ENCODE measurements around the gene RPE65.
"Not testable (repeated sequence)": the region's sequence is repeated elsewhere in the genome, so short reads cannot be mapped to it uniquely, and the experiment has no call there.

The RPE65 gene

GRCh38 chr1:68490046-68490651, 40.4 kb upstream of the RPE65 start:
- TF ChIP-seq, protein P1, sequence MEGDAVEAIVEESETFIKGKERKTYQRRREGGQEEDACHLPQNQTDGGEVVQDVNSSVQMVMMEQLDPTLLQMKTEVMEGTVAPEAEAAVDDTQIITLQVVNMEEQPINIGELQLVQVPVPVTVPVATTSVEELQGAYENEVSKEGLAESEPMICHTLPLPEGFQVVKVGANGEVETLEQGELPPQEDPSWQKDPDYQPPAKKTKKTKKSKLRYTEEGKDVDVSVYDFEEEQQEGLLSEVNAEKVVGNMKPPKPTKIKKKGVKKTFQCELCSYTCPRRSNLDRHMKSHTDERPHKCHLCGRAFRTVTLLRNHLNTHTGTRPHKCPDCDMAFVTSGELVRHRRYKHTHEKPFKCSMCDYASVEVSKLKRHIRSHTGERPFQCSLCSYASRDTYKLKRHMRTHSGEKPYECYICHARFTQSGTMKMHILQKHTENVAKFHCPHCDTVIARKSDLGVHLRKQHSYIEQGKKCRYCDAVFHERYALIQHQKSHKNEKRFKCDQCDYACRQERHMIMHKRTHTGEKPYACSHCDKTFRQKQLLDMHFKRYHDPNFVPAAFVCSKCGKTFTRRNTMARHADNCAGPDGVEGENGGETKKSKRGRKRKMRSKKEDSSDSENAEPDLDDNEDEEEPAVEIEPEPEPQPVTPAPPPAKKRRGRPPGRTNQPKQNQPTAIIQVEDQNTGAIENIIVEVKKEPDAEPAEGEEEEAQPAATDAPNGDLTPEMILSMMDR (IDR thresholded peaks at IDR 0.05; ENCODE audit: low read depth, low read length, missing control alignments): no peak
- DNase-seq (ENCODE audit: low read depth): no peak
- in situ Hi-C loops (cut with HindIII; ENCODE audit: low sequenced_read_pairs): no loop called here
- no peak overlapping the region for H3K4me3 ChIP-seq (ENCODE audit: low read depth, low read length)

DNA sequence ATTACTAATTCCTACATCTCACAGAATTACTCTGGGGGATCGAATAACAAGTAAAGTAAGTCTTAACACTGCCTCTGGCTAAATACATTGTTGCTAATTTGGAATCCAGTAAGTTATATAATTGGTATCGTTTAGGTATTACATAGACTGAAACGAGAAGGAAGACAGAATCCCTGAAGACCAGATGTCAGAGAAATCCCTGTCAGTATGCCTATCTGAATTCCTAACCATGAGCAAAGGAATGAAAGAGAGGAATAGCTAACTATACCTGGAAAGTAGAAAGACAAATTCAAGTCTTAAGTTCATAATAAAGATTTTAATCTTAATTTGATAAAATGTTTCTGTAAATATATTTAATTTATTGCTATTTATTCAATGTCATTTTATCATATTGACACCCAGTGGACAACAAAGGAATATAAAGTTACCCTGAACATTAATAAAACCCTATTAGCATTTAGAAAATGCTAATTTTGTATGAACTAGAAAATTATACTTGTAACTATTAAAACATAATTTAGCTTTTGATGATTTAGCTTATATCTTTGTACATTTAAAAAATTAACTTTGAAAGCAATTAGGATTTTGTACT, 35.8 kb upstream of the RPE65 start:
- TF ChIP-seq, protein P1 (IDR thresholded peaks at IDR 0.05; ENCODE audit: low read depth, low read length, missing control alignments): no peak
- in situ Hi-C loops (cut with HindIII; ENCODE audit: low sequenced_read_pairs): no loop called here
- no peak for DNase-seq (ENCODE audit: low read depth)

GRCh38 chr1:68484618-68485017, 34.9 kb upstream of the RPE65 start:
- no peak for DNase-seq (ENCODE audit: low read depth)
- in situ Hi-C loops (cut with HindIII; ENCODE audit: low sequenced_read_pairs): no loop called here
- H3K4me3 ChIP-seq (ENCODE audit: low read depth, low read length): no peak overlapping the region
- TF ChIP-seq, protein P1 (IDR thresholded peaks at IDR 0.05; ENCODE audit: low read depth, low read length, missing control alignments): no peak

More for the DNA sequence above, 35.8 kb upstream of the RPE65 start:
- H3K4me3 ChIP-seq (ENCODE audit: low read depth, low read length): no peak overlapping the region

DNA sequence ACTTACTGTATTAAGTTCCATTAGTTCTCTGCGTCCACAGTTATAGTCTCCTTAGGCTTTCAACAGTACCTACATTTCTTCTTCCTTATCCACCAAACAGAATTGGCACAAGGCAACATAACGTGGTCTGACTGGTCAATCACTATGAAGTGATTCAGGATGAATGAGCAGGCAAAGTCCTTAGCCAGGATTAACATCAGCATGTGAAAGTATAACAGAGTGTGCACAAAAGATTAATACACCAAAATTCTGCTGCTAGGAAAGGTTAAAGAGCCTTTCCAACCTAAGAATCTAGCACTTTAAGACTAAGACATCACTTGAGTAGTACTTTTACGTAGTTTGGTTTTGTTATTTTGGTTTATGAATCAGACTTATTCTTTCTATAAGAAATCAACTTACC, 31.3 kb upstream of the RPE65 start:
- TF ChIP-seq, protein P1 (IDR thresholded peaks at IDR 0.05; ENCODE audit: low read depth, low read length, missing control alignments): no peak
- no peak overlapping the region for H3K4me3 ChIP-seq (ENCODE audit: low read depth, low read length)
- DNase-seq (ENCODE audit: low read depth): no peak
- in situ Hi-C loops (cut with HindIII; ENCODE audit: low sequenced_read_pairs): no loop called here

GRCh38 chr1:68479501-68479900, 29.7 kb upstream of the RPE65 start:
- TF ChIP-seq, protein P1 (IDR thresholded peaks at IDR 0.05; ENCODE audit: low read depth, low read length, missing control alignments): no peak
- in situ Hi-C loops (cut with HindIII; ENCODE audit: low sequenced_read_pairs): no loop called here
- DNase-seq (ENCODE audit: low read depth): no peak
- H3K4me3 ChIP-seq (ENCODE audit: low read depth, low read length): no peak overlapping the region

DNA sequence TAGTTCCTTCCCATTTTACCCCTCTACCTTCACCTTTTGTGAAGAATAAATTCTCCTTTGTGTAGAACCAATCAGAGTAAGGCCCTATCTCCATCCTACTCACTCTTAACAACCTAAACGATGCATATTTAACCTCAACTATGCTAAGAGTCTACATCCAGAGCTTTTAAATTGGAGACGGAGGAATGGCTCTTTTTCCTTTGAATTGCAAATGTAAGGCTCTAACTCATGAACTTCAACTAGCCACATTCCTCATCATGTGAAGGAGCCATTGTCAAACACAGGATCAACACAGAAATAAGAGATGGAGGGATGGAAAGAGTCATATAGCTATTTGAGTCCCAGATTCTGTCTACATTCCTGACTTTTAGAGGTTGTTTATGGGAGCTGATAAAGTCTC, 28.9 kb upstream of the RPE65 start:
- TF ChIP-seq, protein P1 (IDR thresholded peaks at IDR 0.05; ENCODE audit: low read depth, low read length, missing control alignments): no peak
- H3K4me3 ChIP-seq (ENCODE audit: low read depth, low read length): no peak overlapping the region
- in situ Hi-C loops (cut with HindIII; ENCODE audit: low sequenced_read_pairs): no loop called here
- no peak for DNase-seq (ENCODE audit: low read depth)

GRCh38 chr1:68476626-68477025, 26.9 kb upstream of the RPE65 start:
- in situ Hi-C loops (cut with HindIII; ENCODE audit: low sequenced_read_pairs); H3K4me3 ChIP-seq (ENCODE audit: low read depth, low read length); DNase-seq (ENCODE audit: low read depth): not testable (repeated sequence)

Data from astrocyte of the cerebellum (primary cell).